SU-DHL-6 (cell line): ENCODE data around the gene GDF7.

ENCODE experiments used
- H2AFZ ChIP-seq: fragments of 200-600 bp; sonication (generic); 2 replicates; pipeline ENCODE4 v1.6.1; 2014; ENCODE audit warnings: low read depth, mild to moderate bottlenecking, moderate library complexity, mixed read lengths, antibody characterized with exemption, low read length; ENCODE audit not compliant: severe bottlenecking
- H3F3A ChIP-seq: fragments of 200-600 bp; shearing (Covaris generic); 2 replicates; pipeline ENCODE4 v1.6.0; 2016; ENCODE audit warnings: antibody characterized with exemption, mild to moderate bottlenecking; ENCODE audit not compliant: insufficient read depth
- H3K27ac ChIP-seq: fragments of 200-600 bp; sonication (generic); 2 replicates; pipeline ENCODE4 v1.5.1; 2016; ENCODE audit warnings: low read depth, mild to moderate bottlenecking, low read length, moderate library complexity, mixed read lengths
- H3K27me3 ChIP-seq: fragments of 200-600 bp; sonication (generic), shearing (Covaris generic); 2 replicates; pipeline ENCODE4 v1.6.0; 2014; ENCODE audit warnings: mild to moderate bottlenecking, low read length
- H3K36me3 ChIP-seq: fragments of 200-600 bp; sonication (generic); 2 replicates; pipeline ENCODE4 v1.6.1; 2014; ENCODE audit warnings: mild to moderate bottlenecking, low read length, mixed read lengths
- H3K4me2 ChIP-seq: fragments of 300-600, 200-600 bp; shearing (Covaris generic), sonication (generic); 2 replicates; pipeline ENCODE4 v1.6.0; 2014; ENCODE audit warnings: low read length, low read depth, mild to moderate bottlenecking; ENCODE audit not compliant: poor library complexity, severe bottlenecking
- H3K4me3 ChIP-seq: fragments of 200-600 bp; sonication (generic); 2 replicates; pipeline ENCODE4 v1.5.1; 2014; ENCODE audit warnings: antibody characterized with exemption, low read length, mild to moderate bottlenecking, mixed read lengths; ENCODE audit not compliant: insufficient read depth, poor library complexity, severe bottlenecking
- H3K79me2 ChIP-seq: fragments of 200-600 bp; sonication (generic); 2 replicates; pipeline ENCODE4 v1.6.1; 2014; ENCODE audit warnings: mild to moderate bottlenecking, low read length, moderate library complexity; ENCODE audit not compliant: insufficient read depth
- H3K9ac ChIP-seq: fragments of 200-600 bp; sonication (generic); 2 replicates; pipeline ENCODE4 v1.7.0; 2014; ENCODE audit warnings: mild to moderate bottlenecking, low read length
- H3K9me2 ChIP-seq: fragments of 200-600 bp; sonication (generic); replicated peaks from 2 replicates; pipeline ENCODE4 v1.6.1; 2014; ENCODE audit warnings: low read length; ENCODE audit not compliant: insufficient read depth
- H3K9me3 ChIP-seq: fragments of 200-600 bp; sonication (generic); 2 replicates; pipeline ENCODE4 v1.6.1; 2014; ENCODE audit warnings: low read length, mixed read lengths; ENCODE audit not compliant: insufficient read depth
- H4K20me1 ChIP-seq: fragments of 200-600 bp; sonication (generic); 2 replicates; pipeline ENCODE4 v1.6.1; 2014; ENCODE audit warnings: low read depth, mild to moderate bottlenecking, antibody characterized with exemption, low read length, moderate library complexity, mixed read lengths
- CTCF ChIP-seq: fragments of 200-600 bp; sonication (generic); IDR thresholded peaks from one replicate; pipeline ENCODE4 v1.5.1; 2017; ENCODE audit warnings: antibody characterized with exemption, mild to moderate bottlenecking, low read length, moderate library complexity; ENCODE audit not compliant: insufficient read depth, poor library complexity, severe bottlenecking
- EZH2phosphoT487 ChIP-seq: fragments of 200-600 bp; sonication (generic), shearing (Covaris generic); conservative IDR thresholded peaks from 2 replicates; pipeline ENCODE4 v1.6.1; 2018; ENCODE audit warnings: mild to moderate bottlenecking, antibody characterized with exemption, low read length, moderate library complexity, mixed read lengths

GDF7 gene

DNA sequence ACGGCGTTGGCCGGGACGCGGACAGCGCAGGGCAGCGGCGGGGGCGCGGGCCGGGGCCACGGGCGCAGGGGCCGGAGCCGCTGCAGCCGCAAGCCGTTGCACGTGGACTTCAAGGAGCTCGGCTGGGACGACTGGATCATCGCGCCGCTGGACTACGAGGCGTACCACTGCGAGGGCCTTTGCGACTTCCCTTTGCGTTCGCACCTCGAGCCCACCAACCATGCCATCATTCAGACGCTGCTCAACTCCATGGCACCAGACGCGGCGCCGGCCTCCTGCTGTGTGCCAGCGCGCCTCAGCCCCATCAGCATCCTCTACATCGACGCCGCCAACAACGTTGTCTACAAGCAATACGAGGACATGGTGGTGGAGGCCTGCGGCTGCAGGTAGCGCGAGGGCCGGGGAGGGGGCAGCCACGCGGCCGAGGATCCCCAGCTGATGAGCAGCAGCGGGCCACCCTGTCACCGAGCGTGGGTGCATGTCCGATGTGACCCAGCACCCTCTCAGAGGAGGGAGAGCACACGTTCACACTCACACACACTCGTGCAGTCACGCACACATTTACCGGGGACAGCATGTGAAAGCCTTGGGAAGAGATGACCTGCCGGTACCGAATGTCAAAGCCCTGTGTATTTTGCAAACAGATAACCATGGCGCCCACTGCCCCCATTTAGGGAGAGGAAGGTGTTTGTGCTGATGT, 4.2 kb downstream of the GDF7 start:
- H3K36me3 ChIP-seq = no peaks in the 10 kb centered on the region
- no peaks in the 10 kb centered on the region for H3K27me3 ChIP-seq
- H3K4me2 ChIP-seq = no peak overlapping the region
- H3K4me3 ChIP-seq = no peak overlapping the region
- H3K79me2 ChIP-seq = no peaks in the 10 kb centered on the region
- TF ChIP-seq CTCF (no peak), EZH2phosphoT487 (no peak)
- H2AFZ ChIP-seq = no peak overlapping the region
- peaks cover 2% of the 10 kb centered on the region; the same call in 1 of the 2 replicates for H3F3A ChIP-seq
- H3K9me3 ChIP-seq = no peaks in the 10 kb centered on the region
- no peaks in the 10 kb centered on the region for H4K20me1 ChIP-seq
- H3K9ac ChIP-seq = no peak overlapping the region
- no peak overlapping the region for H3K27ac ChIP-seq
- no peaks in the 10 kb centered on the region for H3K9me2 ChIP-seq

- H2AFZ ChIP-seq = no peak overlapping the region
- H3K36me3 ChIP-seq = no peaks in the 10 kb centered on the region
- H3K9ac ChIP-seq = no peak overlapping the region
- H3K9me2 ChIP-seq = no peaks in the 10 kb centered on the region
- no peak overlapping the region for H3K4me2 ChIP-seq
- H3K79me2 ChIP-seq = no peaks in the 10 kb centered on the region
- no peak overlapping the region for H3K4me3 ChIP-seq
- no peaks in the 10 kb centered on the region for H4K20me1 ChIP-seq
- H3K27ac ChIP-seq = no peak overlapping the region
- H3F3A ChIP-seq = peaks cover 7% of the 10 kb centered on the region
- no peaks in the 10 kb centered on the region for H3K27me3 ChIP-seq
- TF ChIP-seq CTCF (no peak), EZH2phosphoT487 (no peak)
- H3K9me3 ChIP-seq = no peaks in the 10 kb centered on the region
Observed at GRCh38 chr2:20671736-20672080, 4.8 kb downstream of the GDF7 start.

DNA sequence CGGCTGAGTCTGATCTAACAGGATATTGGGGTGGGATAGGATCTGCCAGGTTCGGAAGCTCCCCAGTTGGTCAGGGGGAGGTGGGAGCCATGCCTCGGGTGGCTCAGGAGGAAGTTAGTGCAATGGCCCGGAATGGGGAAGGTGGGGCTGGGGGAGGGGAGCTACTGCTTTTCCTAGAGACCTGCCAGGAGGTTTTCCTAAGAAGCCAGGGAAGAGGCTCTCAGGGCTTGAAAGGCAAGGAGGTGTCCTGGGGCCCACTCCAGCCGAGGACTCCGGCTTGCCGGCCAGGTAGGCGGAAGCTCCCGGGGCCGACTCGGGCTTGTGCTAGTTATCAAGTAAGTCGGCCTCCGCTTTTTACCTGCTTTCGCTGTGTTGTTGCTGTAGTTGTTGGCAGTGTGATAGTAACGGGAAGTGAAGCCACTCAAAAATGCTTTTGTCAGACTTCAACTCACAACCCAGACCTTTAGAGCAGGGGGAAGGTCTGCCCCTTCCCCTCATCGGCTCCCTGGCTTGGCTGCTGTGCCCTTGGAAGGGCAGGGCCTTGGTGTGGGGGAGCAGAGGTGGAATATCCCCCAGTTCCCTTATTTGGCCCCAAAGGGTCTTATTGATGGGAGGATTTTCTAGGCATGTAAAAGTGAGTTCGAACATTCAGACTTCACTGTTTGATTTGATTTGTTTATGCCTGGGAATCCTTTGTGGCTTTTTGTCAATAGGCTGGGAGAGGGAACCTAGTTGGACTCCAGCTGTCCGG, 5.4 kb downstream of the GDF7 start:
- H3K9me3 ChIP-seq = no peaks in the 10 kb centered on the region
- no peaks in the 10 kb centered on the region for H3K9me2 ChIP-seq
- no peaks in the 10 kb centered on the region for H3K36me3 ChIP-seq
- H3K79me2 ChIP-seq = no peaks in the 10 kb centered on the region
- H2AFZ ChIP-seq = no peak overlapping the region
- H3F3A ChIP-seq = peaks cover 13% of the 10 kb centered on the region
- H3K27ac ChIP-seq = no peak overlapping the region
- no peak overlapping the region for H3K4me3 ChIP-seq
- H4K20me1 ChIP-seq = no peaks in the 10 kb centered on the region
- H3K4me2 ChIP-seq = no peak overlapping the region
- no peaks in the 10 kb centered on the region for H3K27me3 ChIP-seq
- no peak overlapping the region for H3K9ac ChIP-seq
- TF ChIP-seq EZH2phosphoT487 = no peak
- TF ChIP-seq CTCF = no peak
